DND-41 (cell line): Measurements from ENCODE around the gene TNS1.

Experiments used
- EZH2 ChIP-seq: IDR thresholded peaks from 3 replicates; pipeline ENCODE4 v1.6.1; 2012; ENCODE audit warnings: borderline replicate concordance, low read depth, mild to moderate bottlenecking, moderate library complexity, low read length, inconsistent platforms; ENCODE audit not compliant: severe bottlenecking
- TF ChIP-seq, protein P1 (sequence below): IDR thresholded peaks from 2 replicates; pipeline ENCODE4 v1.5.1; 2012; ENCODE audit warnings: borderline replicate concordance, low read length, moderate library complexity, mild to moderate bottlenecking; ENCODE audit not compliant: poor library complexity, severe bottlenecking; ENCODE audit errors: extremely low read depth

DNA sequence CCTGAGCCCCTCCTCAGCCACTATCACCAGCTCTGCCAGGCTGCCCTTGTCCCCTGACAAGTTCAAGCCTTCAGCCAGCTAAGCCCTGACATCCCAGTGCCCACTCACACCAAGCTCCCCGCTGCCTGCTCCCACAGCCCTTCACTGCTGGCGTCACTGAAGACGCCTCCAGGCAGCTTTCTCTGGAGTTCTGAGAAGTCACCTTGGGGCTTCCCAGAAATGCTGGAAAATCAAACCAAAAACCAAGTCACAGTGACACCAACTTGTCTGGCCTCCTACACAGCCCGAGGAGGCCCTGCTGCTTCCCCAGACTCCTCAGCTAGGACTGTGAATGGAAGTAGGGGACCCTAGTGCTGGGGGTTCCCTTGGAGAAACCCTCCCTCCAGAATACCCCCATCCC is 2.2 kb upstream of the TNS1 start:
- no peak for TF ChIP-seq EZH2
- TF ChIP-seq, protein P1, sequence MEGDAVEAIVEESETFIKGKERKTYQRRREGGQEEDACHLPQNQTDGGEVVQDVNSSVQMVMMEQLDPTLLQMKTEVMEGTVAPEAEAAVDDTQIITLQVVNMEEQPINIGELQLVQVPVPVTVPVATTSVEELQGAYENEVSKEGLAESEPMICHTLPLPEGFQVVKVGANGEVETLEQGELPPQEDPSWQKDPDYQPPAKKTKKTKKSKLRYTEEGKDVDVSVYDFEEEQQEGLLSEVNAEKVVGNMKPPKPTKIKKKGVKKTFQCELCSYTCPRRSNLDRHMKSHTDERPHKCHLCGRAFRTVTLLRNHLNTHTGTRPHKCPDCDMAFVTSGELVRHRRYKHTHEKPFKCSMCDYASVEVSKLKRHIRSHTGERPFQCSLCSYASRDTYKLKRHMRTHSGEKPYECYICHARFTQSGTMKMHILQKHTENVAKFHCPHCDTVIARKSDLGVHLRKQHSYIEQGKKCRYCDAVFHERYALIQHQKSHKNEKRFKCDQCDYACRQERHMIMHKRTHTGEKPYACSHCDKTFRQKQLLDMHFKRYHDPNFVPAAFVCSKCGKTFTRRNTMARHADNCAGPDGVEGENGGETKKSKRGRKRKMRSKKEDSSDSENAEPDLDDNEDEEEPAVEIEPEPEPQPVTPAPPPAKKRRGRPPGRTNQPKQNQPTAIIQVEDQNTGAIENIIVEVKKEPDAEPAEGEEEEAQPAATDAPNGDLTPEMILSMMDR, result no peak
